H9 (cell line): ENCODE results near the gene NPTX2. TPM values are rescaled to one million over a fixed set of nuclear protein-coding genes. Genes with fewer than 3 reads are reported as not detected.

Experiments used
- DNase-seq: peaks from one replicate; pipeline ENCODE4 v3.0.0-alpha.2; 2017
- H2AFZ ChIP-seq: one replicate; pipeline ENCODE4 v1.6.1; 2013; ENCODE audit warnings: mild to moderate bottlenecking, low read length, control low read depth, moderate library complexity
- H2AK5ac ChIP-seq: 2 replicates; pipeline ENCODE4 v1.6.1; 2013; ENCODE audit warnings: low read length, control low read depth, mixed read lengths; ENCODE audit not compliant: insufficient read length
- H2BK120ac ChIP-seq: one replicate; pipeline ENCODE4 v1.6.1; 2013; ENCODE audit warnings: low read depth, mild to moderate bottlenecking, low read length, control low read depth, inconsistent platforms; ENCODE audit not compliant: poor library complexity, severe bottlenecking
- H2BK12ac ChIP-seq: 2 replicates; pipeline ENCODE4 v1.6.1; 2013; ENCODE audit warnings: low read length, control low read depth, mixed read lengths, low read depth; ENCODE audit not compliant: insufficient read length
- H2BK15ac ChIP-seq: 2 replicates; pipeline ENCODE4 v1.6.1; 2013; ENCODE audit warnings: low read depth, low read length, control low read depth
- H2BK20ac ChIP-seq: one replicate; pipeline ENCODE4 v1.6.1; 2013; ENCODE audit warnings: low read depth, mild to moderate bottlenecking, low read length, control low read depth, inconsistent platforms; ENCODE audit not compliant: poor library complexity, severe bottlenecking
- H2BK5ac ChIP-seq: 2 replicates; pipeline ENCODE4 v1.6.1; 2013; ENCODE audit warnings: low read length, control low read depth, mixed read lengths; ENCODE audit not compliant: insufficient read length
- H3K14ac ChIP-seq: 2 replicates; pipeline ENCODE4 v1.6.1; 2013; ENCODE audit warnings: low read length, control low read depth; ENCODE audit not compliant: insufficient read depth
- H3K18ac ChIP-seq: 2 replicates; pipeline ENCODE4 v1.6.1; 2013; ENCODE audit warnings: low read depth, mild to moderate bottlenecking, mixed read lengths, low read length, control low read depth; ENCODE audit not compliant: insufficient read length
- H3K23ac ChIP-seq: 2 replicates; pipeline ENCODE4 v1.6.1; 2013; ENCODE audit warnings: low read length, control low read depth, mixed read lengths, low read depth; ENCODE audit not compliant: insufficient read length
- H3K23me2 ChIP-seq: 2 replicates; pipeline ENCODE4 v1.6.1; 2013; ENCODE audit warnings: low read depth, mild to moderate bottlenecking, mixed read lengths, low read length, control low read depth; ENCODE audit not compliant: insufficient read length, poor library complexity, severe bottlenecking
- H3K27ac ChIP-seq: 2 replicates; pipeline ENCODE4 v1.5.1; 2013; ENCODE audit warnings: low read length, control low read depth, mixed read lengths, low read depth; ENCODE audit not compliant: insufficient read length
- H3K27me3 ChIP-seq: 2 replicates; pipeline ENCODE4 v1.6.1; 2013; ENCODE audit warnings: low read length, control low read depth, inconsistent platforms; ENCODE audit not compliant: insufficient read depth
- H3K4ac ChIP-seq: 2 replicates; pipeline ENCODE4 v1.6.1; 2013; ENCODE audit warnings: low read depth, mild to moderate bottlenecking, control low read depth, inconsistent platforms, low read length, moderate library complexity
- H3K4me1 ChIP-seq: 2 replicates; pipeline ENCODE4 v1.6.1; 2013; ENCODE audit warnings: low read length, control low read depth, inconsistent platforms; ENCODE audit not compliant: insufficient read depth
- H3K4me2 ChIP-seq: 2 replicates; pipeline ENCODE4 v1.6.1; 2013; ENCODE audit warnings: low read length, control low read depth, mixed read lengths; ENCODE audit not compliant: insufficient read length, insufficient read depth
- H3K56ac ChIP-seq: 2 replicates; pipeline ENCODE4 v1.6.1; 2013; ENCODE audit warnings: low read depth, mild to moderate bottlenecking, mixed read lengths, low read length, control low read depth; ENCODE audit not compliant: insufficient read length
- H3K79me1 ChIP-seq: 2 replicates; pipeline ENCODE4 v1.6.1; 2013; ENCODE audit warnings: low read depth, mild to moderate bottlenecking, moderate library complexity, low read length, control low read depth, inconsistent platforms; ENCODE audit not compliant: insufficient read depth, poor library complexity, severe bottlenecking
- H3K79me2 ChIP-seq: 2 replicates; pipeline ENCODE4 v1.6.1; 2013; ENCODE audit warnings: low read length, control low read depth, inconsistent platforms; ENCODE audit not compliant: insufficient read depth
- H3K9ac ChIP-seq: 2 replicates; pipeline ENCODE4 v1.6.1; 2013; ENCODE audit warnings: low read length, control low read depth, mixed read lengths; ENCODE audit not compliant: insufficient read length; ENCODE audit errors: extremely low read depth
- H3K9me3 ChIP-seq: one replicate; pipeline ENCODE4 v1.6.1; 2013; ENCODE audit warnings: low read depth, low read length, inconsistent platforms; ENCODE audit not compliant: control insufficient read depth
- H3T11ph ChIP-seq: one replicate; pipeline ENCODE4 v1.6.1; 2013; ENCODE audit warnings: mild to moderate bottlenecking, low read length, control low read depth, inconsistent platforms
- H4K20me1 ChIP-seq: one replicate; pipeline ENCODE4 v1.6.1; 2013; ENCODE audit not compliant: control insufficient read depth, insufficient read length, insufficient read depth
- H4K5ac ChIP-seq: 2 replicates; pipeline ENCODE4 v1.6.1; 2013; ENCODE audit warnings: low read depth, mild to moderate bottlenecking, mixed read lengths, low read length, control low read depth; ENCODE audit not compliant: insufficient read length
- H4K8ac ChIP-seq: replicated peaks from 2 replicates; pipeline ENCODE4 v1.6.1; 2013; ENCODE audit warnings: low read length, control low read depth, mixed read lengths, low read depth; ENCODE audit not compliant: insufficient read length
- H4K91ac ChIP-seq: 2 replicates; pipeline ENCODE4 v1.6.1; 2013; ENCODE audit warnings: low read depth, mild to moderate bottlenecking, moderate library complexity, mixed read lengths, low read length, control low read depth; ENCODE audit not compliant: insufficient read length
- H3K27ac Mint-ChIP-seq, 3 experiments: 2 replicates in 2 of 3; 3 replicates in 1 of 3; pipeline ENCODE4 v1.8.0; 2020 to 2021; ENCODE audit warnings: mixed read lengths in 3 of 3, mild to moderate bottlenecking in 1 of 3, moderate library complexity in 1 of 3
- H3K27me3 Mint-ChIP-seq: 2 replicates; pipeline ENCODE4 v1.8.0; 2021; ENCODE audit warnings: low read depth, mild to moderate bottlenecking, moderate library complexity, mixed read lengths
- H3K36me3 Mint-ChIP-seq, 3 experiments: 2 replicates in 2 of 3; 3 replicates in 1 of 3; pipeline ENCODE4 v1.8.0; 2020 to 2021; ENCODE audit warnings: low read depth in 3 of 3, mixed read lengths in 3 of 3; ENCODE audit not compliant: insufficient read depth in 1 of 3
- H3K4me1 Mint-ChIP-seq, 2 experiments: 2 replicates each; pipeline ENCODE4 v1.8.0; 2020; ENCODE audit warnings: mixed read lengths in 2 of 2
- H3K4me3 Mint-ChIP-seq, 2 experiments: 2 replicates in 1 of 2; 3 replicates in 1 of 2; pipeline ENCODE4 v1.8.0; 2020 to 2021; ENCODE audit warnings: mild to moderate bottlenecking in 2 of 2, mixed read lengths in 2 of 2, moderate library complexity in 1 of 2
- H3K9me3 Mint-ChIP-seq, 2 experiments: 2 replicates in 1 of 2; 3 replicates in 1 of 2; pipeline ENCODE4 v1.8.0; 2020; ENCODE audit warnings: mild to moderate bottlenecking in 2 of 2, mixed read lengths in 2 of 2, moderate library complexity in 1 of 2
- CTCF ChIP-seq: fragments of 200-600 bp; sonication (generic); conservative IDR thresholded peaks from 3 replicates; pipeline ENCODE4 v1.8.0; 2021; ENCODE audit warnings: antibody characterized with exemption, mild to moderate bottlenecking
- WGBS: extraction: QIAGEN DNeasy Blood & Tissue Kit; methylation state at CpG from one replicate; pipeline ENCODE4 v1.1.7; 2013; ENCODE audit warnings: missing lambda C conversion rate, low lambda C conversion rate, mixed read lengths; ENCODE audit not compliant: insufficient read length; ENCODE audit errors: extremely low coverage; 5-methylcytosine and 5-hydroxymethylcytosine counted together
- total RNA-seq: library from RNA; stranded (reverse); gene quantifications from 2 replicates; pipeline ENCODE4 v1.2.1, GENCODE V29; 2021

The NPTX2 gene
- total RNA-seq, 1 experiment from 2014 or later = 8.4 TPM

DNA sequence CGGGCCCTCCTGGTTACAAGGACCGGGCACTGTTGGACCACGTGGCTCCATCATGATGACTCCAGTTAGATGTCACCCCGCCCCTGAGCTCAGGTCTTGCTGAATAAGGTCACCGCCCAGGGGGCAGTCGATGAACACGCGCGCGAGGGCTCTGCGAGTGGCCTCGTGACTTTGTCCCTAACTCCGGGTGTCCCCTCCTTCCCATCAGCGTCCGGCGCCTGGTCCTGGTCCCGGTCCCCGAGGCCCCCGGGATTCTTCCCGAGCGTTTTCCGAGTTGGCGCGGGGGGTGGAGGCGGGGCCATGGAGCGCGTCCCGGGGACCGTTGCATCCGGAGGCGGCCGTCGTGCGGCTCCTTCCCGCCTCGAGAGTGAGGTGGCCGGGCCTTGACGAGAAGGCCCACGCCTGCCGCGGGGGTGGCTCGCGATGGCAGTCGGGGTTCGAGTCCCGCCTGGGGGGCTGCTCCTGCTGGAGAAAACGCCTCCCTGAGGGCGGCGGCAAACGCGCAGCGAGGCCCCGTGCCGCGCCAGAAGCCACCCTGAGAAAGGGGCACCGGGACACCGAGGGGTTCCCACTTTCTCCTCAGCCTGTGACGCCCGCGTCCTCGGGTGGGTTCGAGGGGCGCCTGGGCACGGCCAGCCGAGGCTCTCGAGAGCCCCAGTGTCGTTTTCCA lies 569 bp upstream of the NPTX2 start:
- H3T11ph ChIP-seq = no peak overlapping the region
- no peaks in the 10 kb centered on the region for H4K20me1 ChIP-seq
- no peak overlapping the region for H3K27ac Mint-ChIP-seq
- H2AFZ ChIP-seq = no peak overlapping the region
- H2BK5ac ChIP-seq = no peak overlapping the region
- H4K91ac ChIP-seq = no peak overlapping the region
- H2BK12ac ChIP-seq = no peak overlapping the region
- no peak overlapping the region for H4K8ac ChIP-seq
- H2BK20ac ChIP-seq = no peak overlapping the region
- TF ChIP-seq CTCF = no peak
- DNase-seq = peak; percentile 69
- no peaks in the 10 kb centered on the region for H3K79me2 ChIP-seq
- H3K4ac ChIP-seq = no peak overlapping the region
- WGBS = no CpG with 5 or more reads among the region's 67 CpGs
- H3K4me2 ChIP-seq = peak overlapping the region; percentile 58
- no peak overlapping the region for H3K9ac ChIP-seq
- H3K23me2 ChIP-seq = peaks cover 14% of the 10 kb centered on the region
- no peak overlapping the region for H3K56ac ChIP-seq
- peak overlapping the region; percentile 34 to 73 for H3K4me3 Mint-ChIP-seq
- H2BK120ac ChIP-seq = no peak overlapping the region
- peak overlapping the region; percentile 25 for H3K18ac ChIP-seq
- H3K27me3 Mint-ChIP-seq = peaks cover 94% of the 10 kb centered on the region
- H3K9me3 Mint-ChIP-seq = no peaks in the 10 kb centered on the region
- H3K14ac ChIP-seq = no peak overlapping the region; the same call in 1 of the 2 replicates
- H4K5ac ChIP-seq = no peak overlapping the region
- no peaks in the 10 kb centered on the region for H3K79me1 ChIP-seq
- H3K4me1 Mint-ChIP-seq = peaks cover 16 to 28% of the 10 kb centered on the region in 2 experiments
- no peak overlapping the region for H2BK15ac ChIP-seq
- H3K9me3 ChIP-seq = no peaks in the 10 kb centered on the region
- H3K4me1 ChIP-seq = peaks cover 5% of the 10 kb centered on the region; the same call in 1 of the 2 replicates
- peaks cover 14% of the 10 kb centered on the region; the same call in 1 of the 2 replicates for H3K27me3 ChIP-seq
- H3K23ac ChIP-seq = no peak overlapping the region
- H2AK5ac ChIP-seq = no peak overlapping the region
- peaks cover 4 to 19% (median 16%) of the 10 kb centered on the region in 3 experiments for H3K36me3 Mint-ChIP-seq
- H3K27ac ChIP-seq = no peak overlapping the region
